Sciatic nerve (tissue), 2 donors: ENCODE results near the gene EMC6. TPM values are rescaled to one million over a fixed set of nuclear protein-coding genes. Genes with fewer than 3 reads are reported as not detected.
"Not testable (repeated sequence)": the region's sequence is repeated elsewhere in the genome, so short reads cannot be mapped to it uniquely, and the experiment has no call there.

Experiments used
- ATAC-seq: fragments of 200-7000 bp; cut with Tn5 transposase; one replicate; pipeline ENCODE4 v1.9.1; 2020; ENCODE audit warnings: mild to moderate bottlenecking, moderate library complexity
- DNase-seq: peaks from one replicate; pipeline ENCODE4 v3.0.0-alpha.2; 2020; ENCODE audit warnings: low spot score
- intact Hi-C: fragments of 100-400 bp; cut with DNase I; formaldehyde crosslinking; loops from one replicate; pipeline ENCODE4 v1.14.2; 2022
- total RNA-seq: library from RNA; stranded (reverse); fragmentation: NEBNext Ultra II Directional; extraction: Animal tissue kit (Norgen Biotek cat#: 25700); gene quantifications from one replicate; pipeline ENCODE4 v1.2.1, GENCODE V29; 2021
- donor health status: DM: no; HTN: no; CAD: no.
- donor health status: DM: no; HTN: no; CAD: no.

Gene EMC6
- total RNA-seq, 1 donor from 2014 or later = 18.4 TPM

- ATAC-seq = peak; percentile 34
Observed at GRCh38 chr17:3695723-3696411, 27.3 kb downstream of the EMC6 start, which contains the start of gene P2RX5. Gene P2RX5 (minus strand): TSS chr17:3696155. CDS start chr17:3696005, 150 bp downstream.

GRCh38 chr17:3697103-3697476 lies 28.5 kb downstream of the EMC6 start:
- intact Hi-C loops = no loop called here
- ATAC-seq = no peak
- no peak for DNase-seq

More at GRCh38 chr17:3695723-3696411, 27.3 kb downstream of the EMC6 start, which contains the start of gene P2RX5:
- intact Hi-C loops = no loop called here
- DNase-seq = no peak

GRCh38 chr17:3698139-3698538 lies 29.5 kb downstream of the EMC6 start:
- DNase-seq (no peak), ATAC-seq (no peak)
- intact Hi-C loops = no loop called here

- DNase-seq (no peak), ATAC-seq (no peak)
- intact Hi-C loops = no loop called here
Observed at GRCh38 chr17:3699951-3700350, 31.3 kb downstream of the EMC6 start.

GRCh38 chr17:3702041-3702539 lies 33.5 kb downstream of the EMC6 start:
- ATAC-seq, DNase-seq, intact Hi-C loops: not testable (repeated sequence)

- intact Hi-C loops = no loop called here
- ATAC-seq (no peak), DNase-seq (no peak)
Observed at GRCh38 chr17:3704931-3705717, 36.5 kb downstream of the EMC6 start.

GRCh38 chr17:3705718-3705984 lies 37.0 kb downstream of the EMC6 start:
- DNase-seq, ATAC-seq, intact Hi-C loops: not testable (repeated sequence)

GRCh38 chr17:3708366-3708765 lies 39.8 kb downstream of the EMC6 start:
- ATAC-seq = no peak
- intact Hi-C loops = no loop called here
- DNase-seq = no peak

GRCh38 chr17:3710951-3711383 lies 42.4 kb downstream of the EMC6 start:
- ATAC-seq (peak; percentile 36), DNase-seq (no peak)
- intact Hi-C loops = no loop called here

GRCh38 chr17:3712811-3713463 lies 44.3 kb downstream of the EMC6 start:
- DNase-seq (no peak), ATAC-seq (no peak)
- intact Hi-C loops = no loop called here

- no peak for ATAC-seq
- DNase-seq = no peak
- intact Hi-C loops = no loop called here
Observed at GRCh38 chr17:3715296-3715695, 46.7 kb downstream of the EMC6 start.

GRCh38 chr17:3718201-3718600 lies 49.6 kb downstream of the EMC6 start:
- DNase-seq (no peak), ATAC-seq (no peak)
- intact Hi-C loops = no loop called here

- ATAC-seq = no peak
- DNase-seq = no peak
- intact Hi-C loops = no loop called here
Observed at GRCh38 chr17:3719265-3719664, 50.7 kb downstream of the EMC6 start.

Other genes with a start within 250 kb of the EMC6 start
- not detected for gene OR1E2, start 235.0 kb upstream of the EMC6 start, total RNA-seq
- 0.67 TPM for gene SPATA22, start 197.0 kb upstream of the EMC6 start, total RNA-seq
- gene ASPA, start 192.8 kb upstream of the EMC6 start, total RNA-seq = 41.6 TPM
- 13.0 TPM for gene TRPV3, start 111.0 kb upstream of the EMC6 start, total RNA-seq
- 11.1 TPM for gene TRPV1, start 59.4 kb upstream of the EMC6 start, total RNA-seq
- gene SHPK, start 32.6 kb upstream of the EMC6 start, total RNA-seq = 17.7 TPM
- gene CTNS, start 32.1 kb upstream of the EMC6 start, total RNA-seq = 15.7 TPM
- 168 TPM for gene TAX1BP3, start 234 bp upstream of the EMC6 start, total RNA-seq
- 1.8 TPM for gene P2RX5, start 27.3 kb downstream of the EMC6 start, total RNA-seq
- 0.36 TPM for gene HASPIN, start 55.1 kb downstream of the EMC6 start, total RNA-seq
- 19.3 TPM for gene ITGAE, start 132.4 kb downstream of the EMC6 start, total RNA-seq
- gene NCBP3, start 177.4 kb downstream of the EMC6 start, total RNA-seq = 42.3 TPM
- 7.7 TPM for gene CAMKK1, start 224.2 kb downstream of the EMC6 start, total RNA-seq
- 7.3 TPM for gene P2RX1, start 247.7 kb downstream of the EMC6 start, total RNA-seq